ENCODE data around the gene LDLRAD4.

Gene LDLRAD4

DNA sequence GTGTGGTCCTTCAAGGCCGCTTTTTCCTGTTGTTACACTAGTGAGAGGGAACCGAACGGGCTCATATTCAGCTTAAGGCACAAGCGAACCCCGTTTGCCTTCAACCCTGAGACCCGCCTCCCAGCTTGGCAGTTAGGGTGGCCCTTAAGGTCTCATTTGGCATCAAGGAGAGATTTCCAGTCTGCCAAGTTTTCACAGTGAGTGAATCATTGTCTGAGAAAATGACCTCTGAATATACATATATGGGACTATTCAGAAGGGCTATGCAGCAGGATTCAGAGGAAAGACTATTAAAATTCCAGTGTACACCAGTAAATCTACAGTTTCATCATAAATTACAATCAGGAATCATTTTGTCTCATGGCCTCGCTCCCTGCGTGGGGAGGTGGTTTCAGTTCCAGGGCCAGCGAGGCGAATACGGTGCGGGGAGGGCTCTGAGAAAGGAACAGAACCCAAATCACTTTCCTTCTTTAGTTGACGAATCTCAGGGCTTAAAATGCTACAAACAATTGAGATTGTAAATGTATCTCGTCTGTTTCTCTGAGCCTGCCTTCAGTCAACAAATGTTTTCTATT is 276.4 kb downstream of the LDLRAD4 start:
- no peak for TF ChIP-seq NFIC (IDR thresholded peaks at IDR 0.05)
- TF ChIP-seq, protein P1, sequence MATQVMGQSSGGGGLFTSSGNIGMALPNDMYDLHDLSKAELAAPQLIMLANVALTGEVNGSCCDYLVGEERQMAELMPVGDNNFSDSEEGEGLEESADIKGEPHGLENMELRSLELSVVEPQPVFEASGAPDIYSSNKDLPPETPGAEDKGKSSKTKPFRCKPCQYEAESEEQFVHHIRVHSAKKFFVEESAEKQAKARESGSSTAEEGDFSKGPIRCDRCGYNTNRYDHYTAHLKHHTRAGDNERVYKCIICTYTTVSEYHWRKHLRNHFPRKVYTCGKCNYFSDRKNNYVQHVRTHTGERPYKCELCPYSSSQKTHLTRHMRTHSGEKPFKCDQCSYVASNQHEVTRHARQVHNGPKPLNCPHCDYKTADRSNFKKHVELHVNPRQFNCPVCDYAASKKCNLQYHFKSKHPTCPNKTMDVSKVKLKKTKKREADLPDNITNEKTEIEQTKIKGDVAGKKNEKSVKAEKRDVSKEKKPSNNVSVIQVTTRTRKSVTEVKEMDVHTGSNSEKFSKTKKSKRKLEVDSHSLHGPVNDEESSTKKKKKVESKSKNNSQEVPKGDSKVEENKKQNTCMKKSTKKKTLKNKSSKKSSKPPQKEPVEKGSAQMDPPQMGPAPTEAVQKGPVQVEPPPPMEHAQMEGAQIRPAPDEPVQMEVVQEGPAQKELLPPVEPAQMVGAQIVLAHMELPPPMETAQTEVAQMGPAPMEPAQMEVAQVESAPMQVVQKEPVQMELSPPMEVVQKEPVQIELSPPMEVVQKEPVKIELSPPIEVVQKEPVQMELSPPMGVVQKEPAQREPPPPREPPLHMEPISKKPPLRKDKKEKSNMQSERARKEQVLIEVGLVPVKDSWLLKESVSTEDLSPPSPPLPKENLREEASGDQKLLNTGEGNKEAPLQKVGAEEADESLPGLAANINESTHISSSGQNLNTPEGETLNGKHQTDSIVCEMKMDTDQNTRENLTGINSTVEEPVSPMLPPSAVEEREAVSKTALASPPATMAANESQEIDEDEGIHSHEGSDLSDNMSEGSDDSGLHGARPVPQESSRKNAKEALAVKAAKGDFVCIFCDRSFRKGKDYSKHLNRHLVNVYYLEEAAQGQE (IDR thresholded peaks at IDR 0.05; ENCODE audit: low read depth) = no peak
- no peak for TF ChIP-seq CREB1 (IDR thresholded peaks at IDR 0.05; ENCODE audit: low read depth)
- TF ChIP-seq TEAD4 (IDR thresholded peaks at IDR 0.05) = no peak
- TF ChIP-seq ZBTB7A (IDR thresholded peaks at IDR 0.05; ENCODE audit: low read depth) = no peak
- TF ChIP-seq TAF1 (IDR thresholded peaks at IDR 0.05; ENCODE audit: low read depth) = no peak
- no peak for TF ChIP-seq EGR1 (IDR thresholded peaks at IDR 0.05)

DNA sequence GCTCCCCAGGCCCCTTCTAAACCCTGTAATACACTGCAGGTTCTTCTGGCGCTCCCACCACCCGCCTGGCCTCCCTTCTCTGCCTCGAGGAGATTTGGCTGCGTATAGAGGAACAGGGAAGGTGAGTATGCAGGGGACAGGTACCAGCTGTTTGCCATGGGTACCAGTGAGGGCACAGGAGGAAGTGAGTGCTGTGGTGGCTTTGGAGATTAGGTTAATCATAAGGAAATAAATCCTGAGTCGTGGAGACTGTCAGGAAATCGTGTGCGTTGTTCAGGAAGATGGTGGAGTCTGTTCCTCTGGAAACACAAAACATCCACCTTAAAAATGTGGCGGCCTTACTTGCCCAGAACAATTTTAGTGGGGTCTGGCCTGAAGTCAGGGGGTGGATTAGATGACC is 277.4 kb downstream of the LDLRAD4 start:
- no peak for TF ChIP-seq EGR1 (IDR thresholded peaks at IDR 0.05)
- no peak for TF ChIP-seq TEAD4 (IDR thresholded peaks at IDR 0.05)
- no peak for TF ChIP-seq RAD21 (IDR thresholded peaks at IDR 0.05; ENCODE audit: low read depth)
- TF ChIP-seq NFIC (IDR thresholded peaks at IDR 0.05) = no peak
- no peak for TF ChIP-seq TAF1 (IDR thresholded peaks at IDR 0.05; ENCODE audit: low read depth)
- no peak for TF ChIP-seq FOXM1 (IDR thresholded peaks at IDR 0.05; ENCODE audit: borderline replicate concordance, low read depth)
- TF ChIP-seq, protein P1 (IDR thresholded peaks at IDR 0.05; ENCODE audit: low read depth) = no peak
- no peak for TF ChIP-seq TCF12 (IDR thresholded peaks at IDR 0.05; ENCODE audit: low read depth)
- TF ChIP-seq CREB1 (IDR thresholded peaks at IDR 0.05; ENCODE audit: low read depth) = no peak
- TF ChIP-seq, protein P2, sequence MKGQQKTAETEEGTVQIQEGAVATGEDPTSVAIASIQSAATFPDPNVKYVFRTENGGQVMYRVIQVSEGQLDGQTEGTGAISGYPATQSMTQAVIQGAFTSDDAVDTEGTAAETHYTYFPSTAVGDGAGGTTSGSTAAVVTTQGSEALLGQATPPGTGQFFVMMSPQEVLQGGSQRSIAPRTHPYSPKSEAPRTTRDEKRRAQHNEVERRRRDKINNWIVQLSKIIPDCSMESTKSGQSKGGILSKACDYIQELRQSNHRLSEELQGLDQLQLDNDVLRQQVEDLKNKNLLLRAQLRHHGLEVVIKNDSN (IDR thresholded peaks at IDR 0.05) = no peak
- TF ChIP-seq, protein P3, sequence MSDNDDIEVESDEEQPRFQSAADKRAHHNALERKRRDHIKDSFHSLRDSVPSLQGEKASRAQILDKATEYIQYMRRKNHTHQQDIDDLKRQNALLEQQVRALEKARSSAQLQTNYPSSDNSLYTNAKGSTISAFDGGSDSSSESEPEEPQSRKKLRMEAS (IDR thresholded peaks at IDR 0.05) = no peak
- no peak for TF ChIP-seq CEBPB (IDR thresholded peaks at IDR 0.05)

DNA sequence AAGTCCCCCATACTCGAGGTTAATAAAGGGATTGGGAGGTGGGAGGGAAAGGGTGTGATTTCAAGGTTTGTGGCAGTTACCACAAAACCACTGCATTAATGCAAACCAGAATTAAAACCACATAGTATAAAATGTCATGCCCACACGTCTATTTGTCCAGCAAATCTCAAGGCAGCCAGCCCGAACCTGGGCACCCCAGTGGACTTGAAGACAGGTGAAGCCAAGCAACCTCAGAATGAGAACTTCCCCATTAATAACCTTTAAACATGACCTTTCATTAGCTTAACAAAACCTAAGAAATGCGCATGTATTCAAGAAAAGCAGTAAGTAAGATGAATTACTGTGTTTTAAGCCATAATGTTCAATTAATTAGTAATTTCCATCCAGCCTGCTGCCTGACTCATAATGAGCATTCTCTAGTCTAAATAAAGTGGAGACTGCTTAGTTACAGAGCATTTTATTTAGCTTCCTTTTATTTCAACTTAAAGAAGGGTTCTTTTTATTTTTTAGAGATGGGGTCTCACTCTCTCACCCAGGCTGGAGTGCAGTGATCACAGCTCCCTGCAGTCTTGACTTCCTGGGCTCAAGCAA is 278.2 kb downstream of the LDLRAD4 start:
- TF ChIP-seq TAF1 (IDR thresholded peaks at IDR 0.05; ENCODE audit: low read depth) (no peak), CEBPB (IDR thresholded peaks at IDR 0.05) (no peak), RAD21 (IDR thresholded peaks at IDR 0.05; ENCODE audit: low read depth) (no peak), EP300 (IDR thresholded peaks at IDR 0.05; ENCODE audit: borderline replicate concordance) (no peak), FOXM1 (IDR thresholded peaks at IDR 0.05; ENCODE audit: borderline replicate concordance, low read depth) (no peak), YY1 (IDR thresholded peaks at IDR 0.05; ENCODE audit: low read depth) (no peak), TCF12 (IDR thresholded peaks at IDR 0.05; ENCODE audit: low read depth) (no peak), ZBTB7A (IDR thresholded peaks at IDR 0.05; ENCODE audit: low read depth) (no peak), TEAD4 (IDR thresholded peaks at IDR 0.05) (no peak), NFIC (IDR thresholded peaks at IDR 0.05) (no peak), EGR1 (IDR thresholded peaks at IDR 0.05) (no peak), CREB1 (IDR thresholded peaks at IDR 0.05; ENCODE audit: low read depth) (no peak)
- TF ChIP-seq, protein P3 (IDR thresholded peaks at IDR 0.05) = no peak
- TF ChIP-seq, protein P2 (IDR thresholded peaks at IDR 0.05) = no peak
- TF ChIP-seq, protein P1 (IDR thresholded peaks at IDR 0.05; ENCODE audit: low read depth) = no peak

DNA sequence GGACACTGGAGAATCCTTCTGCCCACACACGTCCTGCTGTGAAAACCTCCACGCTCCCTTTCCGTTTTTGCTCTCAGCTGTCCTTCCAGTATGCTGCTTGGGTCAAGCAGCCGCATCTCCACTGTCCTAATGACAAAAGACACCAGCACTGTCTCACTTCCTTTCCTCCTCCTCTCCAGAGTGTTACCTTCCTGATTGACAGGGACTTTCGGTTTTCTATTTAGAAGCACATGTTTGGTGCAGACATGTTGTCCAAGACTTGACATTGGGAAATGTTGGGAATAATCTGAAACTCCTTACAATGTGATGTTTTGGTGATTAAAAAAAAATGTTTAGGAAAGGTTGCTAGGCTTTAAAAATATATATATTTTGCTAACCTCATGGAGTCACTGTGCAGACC is 281.2 kb downstream of the LDLRAD4 start:
- TF ChIP-seq ZBTB7A (IDR thresholded peaks at IDR 0.05; ENCODE audit: low read depth) = no peak
- no peak for TF ChIP-seq TEAD4 (IDR thresholded peaks at IDR 0.05)
- TF ChIP-seq NFIC (IDR thresholded peaks at IDR 0.05) = no peak
- no peak for TF ChIP-seq RAD21 (IDR thresholded peaks at IDR 0.05; ENCODE audit: low read depth)
- no peak for TF ChIP-seq YY1 (IDR thresholded peaks at IDR 0.05; ENCODE audit: low read depth)
- TF ChIP-seq TCF12 (IDR thresholded peaks at IDR 0.05; ENCODE audit: low read depth) = no peak
- TF ChIP-seq EGR1 (IDR thresholded peaks at IDR 0.05) = no peak
- TF ChIP-seq CEBPB (IDR thresholded peaks at IDR 0.05) = no peak
- no peak for TF ChIP-seq CREB1 (IDR thresholded peaks at IDR 0.05; ENCODE audit: low read depth)
- no peak for TF ChIP-seq EP300 (IDR thresholded peaks at IDR 0.05; ENCODE audit: borderline replicate concordance)
- TF ChIP-seq, protein P1 (IDR thresholded peaks at IDR 0.05; ENCODE audit: low read depth) = no peak
- no peak for TF ChIP-seq FOXM1 (IDR thresholded peaks at IDR 0.05; ENCODE audit: borderline replicate concordance, low read depth)
- TF ChIP-seq, protein P3 (IDR thresholded peaks at IDR 0.05) = no peak
- TF ChIP-seq, protein P2 (IDR thresholded peaks at IDR 0.05) = no peak
- TF ChIP-seq TAF1 (IDR thresholded peaks at IDR 0.05; ENCODE audit: low read depth) = no peak
